Measurements from ENCODE around the gene CCDC106. TPM values are rescaled to one million over a fixed set of nuclear protein-coding genes. Genes with fewer than 3 reads are reported as not detected.

CCDC106 gene
- polyA plus RNA-seq, 1 donor (not counting 4 experiments of a cell fraction or from before 2014, with no cell fraction given): 3.1 TPM

- no peak overlapping the region for H3K4me2 ChIP-seq (ENCODE audit: control insufficient read depth, extremely low read depth, insufficient read depth, low read depth, low read length)
- dilution Hi-C loops (cut with MboI; ENCODE audit: extremely low pct_ligation_motif_present, low sequenced_read_pairs): no loop called here
- H3K9me1 ChIP-seq (ENCODE audit: control insufficient read depth, extremely low read depth, insufficient read depth, low read length): no peaks in the 10 kb centered on the region
- TF ChIP-seq EZH2 (IDR thresholded peaks at IDR 0.05; ENCODE audit: low read length): no peak
- TF ChIP-seq, protein P1, sequence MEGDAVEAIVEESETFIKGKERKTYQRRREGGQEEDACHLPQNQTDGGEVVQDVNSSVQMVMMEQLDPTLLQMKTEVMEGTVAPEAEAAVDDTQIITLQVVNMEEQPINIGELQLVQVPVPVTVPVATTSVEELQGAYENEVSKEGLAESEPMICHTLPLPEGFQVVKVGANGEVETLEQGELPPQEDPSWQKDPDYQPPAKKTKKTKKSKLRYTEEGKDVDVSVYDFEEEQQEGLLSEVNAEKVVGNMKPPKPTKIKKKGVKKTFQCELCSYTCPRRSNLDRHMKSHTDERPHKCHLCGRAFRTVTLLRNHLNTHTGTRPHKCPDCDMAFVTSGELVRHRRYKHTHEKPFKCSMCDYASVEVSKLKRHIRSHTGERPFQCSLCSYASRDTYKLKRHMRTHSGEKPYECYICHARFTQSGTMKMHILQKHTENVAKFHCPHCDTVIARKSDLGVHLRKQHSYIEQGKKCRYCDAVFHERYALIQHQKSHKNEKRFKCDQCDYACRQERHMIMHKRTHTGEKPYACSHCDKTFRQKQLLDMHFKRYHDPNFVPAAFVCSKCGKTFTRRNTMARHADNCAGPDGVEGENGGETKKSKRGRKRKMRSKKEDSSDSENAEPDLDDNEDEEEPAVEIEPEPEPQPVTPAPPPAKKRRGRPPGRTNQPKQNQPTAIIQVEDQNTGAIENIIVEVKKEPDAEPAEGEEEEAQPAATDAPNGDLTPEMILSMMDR (optimal IDR thresholded peaks at IDR 0.05 in 1 of 3, IDR thresholded peaks at IDR 0.05 in 1 of 3, conservative IDR thresholded peaks at IDR 0.05 in 1 of 3; ENCODE audit: extremely low read depth in 1 of 3, insufficient read depth in 2 of 3, low read length in 3 of 3): no peak
- H4K20me1 ChIP-seq (ENCODE audit: control insufficient read depth, extremely low read depth, insufficient read depth, low read length): peaks cover 10% of the 10 kb centered on the region
- H3K9me3 ChIP-seq (ENCODE audit: control insufficient read depth, low read depth, low read length): no peaks in the 10 kb centered on the region
- no peak overlapping the region for H2AFZ ChIP-seq (ENCODE audit: control insufficient read depth, low read length)
- FAIRE-seq (no peak), DNase-seq (ENCODE audit: low read depth, low spot score) (no peak)
- peaks cover 46 to 64% of the 10 kb centered on the region in 2 experiments for H3K36me3 ChIP-seq (ENCODE audit: control insufficient read depth in 2 of 2, extremely low read depth in 1 of 2, insufficient read depth in 2 of 2, low read length in 2 of 2)
- H3K9ac ChIP-seq (ENCODE audit: control insufficient read depth, extremely low read depth, insufficient read depth, low read length): no peak overlapping the region
- peaks cover 25% of the 10 kb centered on the region for H3K4me1 ChIP-seq (ENCODE audit: control insufficient read depth, extremely low read depth, insufficient read depth, low read length)
- H3K79me2 ChIP-seq (ENCODE audit: control insufficient read depth, insufficient read depth, low read length): peaks cover 90% of the 10 kb centered on the region
- H3K4me3 ChIP-seq (ENCODE audit: control insufficient read depth in 2 of 3, extremely low read depth in 1 of 3, insufficient read depth in 2 of 3, low read depth in 1 of 3, low read length in 3 of 3): no peak overlapping the region
- no peaks in the 10 kb centered on the region for H3K27me3 ChIP-seq (ENCODE audit: control insufficient read depth, extremely low read depth, insufficient read depth, low read length)
- H3K27ac ChIP-seq (ENCODE audit: control insufficient read depth, insufficient read depth, low read length): no peak overlapping the region
Observed at GRCh38 chr19:55681131-55682092, 33.4 kb downstream of the CCDC106 start.

- TF ChIP-seq, protein P1 (optimal IDR thresholded peaks at IDR 0.05 in 1 of 3, IDR thresholded peaks at IDR 0.05 in 1 of 3, conservative IDR thresholded peaks at IDR 0.05 in 1 of 3; ENCODE audit: extremely low read depth in 1 of 3, insufficient read depth in 2 of 3, low read length in 3 of 3): no peak
- no peak for TF ChIP-seq EZH2 (IDR thresholded peaks at IDR 0.05; ENCODE audit: low read length)
- no peak overlapping the region for H3K4me3 ChIP-seq (ENCODE audit: control insufficient read depth in 2 of 3, extremely low read depth in 1 of 3, insufficient read depth in 2 of 3, low read depth in 1 of 3, low read length in 3 of 3)
- peaks cover 81% of the 10 kb centered on the region for H3K79me2 ChIP-seq (ENCODE audit: control insufficient read depth, insufficient read depth, low read length)
- FAIRE-seq (no peak), DNase-seq (ENCODE audit: low read depth, low spot score) (no peak)
- no peak overlapping the region for H3K4me2 ChIP-seq (ENCODE audit: control insufficient read depth, extremely low read depth, insufficient read depth, low read depth, low read length)
- H3K9ac ChIP-seq (ENCODE audit: control insufficient read depth, extremely low read depth, insufficient read depth, low read length): no peak overlapping the region
- peaks cover 10% of the 10 kb centered on the region for H4K20me1 ChIP-seq (ENCODE audit: control insufficient read depth, extremely low read depth, insufficient read depth, low read length)
- H2AFZ ChIP-seq (ENCODE audit: control insufficient read depth, low read length): no peak overlapping the region
- no peak overlapping the region for H3K27ac ChIP-seq (ENCODE audit: control insufficient read depth, insufficient read depth, low read length)
- peaks cover 13% of the 10 kb centered on the region for H3K4me1 ChIP-seq (ENCODE audit: control insufficient read depth, extremely low read depth, insufficient read depth, low read length)
- no peaks in the 10 kb centered on the region for H3K9me3 ChIP-seq (ENCODE audit: control insufficient read depth, low read depth, low read length)
- no peaks in the 10 kb centered on the region for H3K9me1 ChIP-seq (ENCODE audit: control insufficient read depth, extremely low read depth, insufficient read depth, low read length)
- H3K36me3 ChIP-seq (ENCODE audit: control insufficient read depth in 2 of 2, extremely low read depth in 1 of 2, insufficient read depth in 2 of 2, low read length in 2 of 2): peaks cover 43 to 53% of the 10 kb centered on the region in 2 experiments
- dilution Hi-C loops (cut with MboI; ENCODE audit: extremely low pct_ligation_motif_present, low sequenced_read_pairs): no loop called here
- H3K27me3 ChIP-seq (ENCODE audit: control insufficient read depth, extremely low read depth, insufficient read depth, low read length): no peaks in the 10 kb centered on the region
Observed at GRCh38 chr19:55683449-55684261, 35.6 kb downstream of the CCDC106 start.

All from keratinocyte (primary cell).